Activated CD8-positive, alpha-beta T cell treated with anti-CD3 and anti-CD28 coated beads, Interleukin-2, amount 10 ng/mL, durations not matched to agents 7 days and 5 days (primary cell): ENCODE results near the gene CXADR. TPM values are rescaled to one million over a fixed set of nuclear protein-coding genes. Genes with fewer than 3 reads are reported as not detected.

ENCODE experiments used
- ATAC-seq: fragments of 150-1000 bp; cut with Tn5 transposase; one replicate; pipeline ENCODE4 v1.10.0; 2021; ENCODE audit warnings: moderate library complexity
- CTCF ChIA-PET: fragments of 350-600 bp; sonication (Branson Sonifier 250); formaldehyde crosslinking; loops from one replicate; lab custom pipeline; 2021; ENCODE audit warnings: antibody characterized with exemption; lab: Charles Lee
- POLR2A ChIA-PET: fragments of 350-600 bp; sonication (Branson Sonifier 250); formaldehyde crosslinking; loops from one replicate; lab custom pipeline; 2021; ENCODE audit warnings: antibody characterized with exemption; lab: Charles Lee
- DNase-seq: peaks from one replicate; pipeline ENCODE4 v3.0.0-alpha.2; 2020
- H3K27ac Mint-ChIP-seq: one replicate; pipeline ENCODE4 v1.8.0; 2021; ENCODE audit warnings: mild to moderate bottlenecking, mixed read lengths
- H3K27me3 Mint-ChIP-seq: one replicate; pipeline ENCODE4 v1.8.0; 2021; ENCODE audit warnings: low read depth, mixed read lengths
- H3K36me3 Mint-ChIP-seq: one replicate; pipeline ENCODE4 v1.8.0; 2021; ENCODE audit warnings: low read depth, mixed read lengths
- H3K4me1 Mint-ChIP-seq: one replicate; pipeline ENCODE4 v1.8.0; 2021; ENCODE audit warnings: low read depth, mixed read lengths
- H3K4me3 Mint-ChIP-seq: one replicate; pipeline ENCODE4 v1.8.0; 2021; ENCODE audit warnings: mild to moderate bottlenecking, mixed read lengths
- H3K9me3 Mint-ChIP-seq: one replicate; pipeline ENCODE4 v1.8.0; 2022; ENCODE audit warnings: mixed read lengths; ENCODE audit not compliant: insufficient read depth
- total RNA-seq, 2 experiments: library from RNA; stranded (reverse); gene quantifications; one replicate each; pipeline ENCODE4 v1.2.3, GENCODE V29; 2021

Gene CXADR
- total RNA-seq, 2 experiments from 2014 or later: 0.26 to 0.34 TPM

- H3K9me3 Mint-ChIP-seq: no peaks in the 10 kb centered on the region
- H3K4me1 Mint-ChIP-seq: peaks cover 56% of the 10 kb centered on the region
- CTCF ChIA-PET: interaction anchor here (1.3 kb wide), 1 partner anchor 27 kb away, joined by 3 read pairs; no protein-coding TSS in a partner anchor
- peak within 1 kb of the TSS; percentile 93 for H3K4me3 Mint-ChIP-seq
- peak; percentile 83 for ATAC-seq
- peaks cover 35% of the 10 kb centered on the region for H3K36me3 Mint-ChIP-seq
- POLR2A ChIA-PET: interaction anchor here (1.2 to 2.4 kb wide), 4 partner anchors 11 to 1879 kb away, joined by 3 to 10 read pairs (median 8); partner anchors contain the start of gene C21orf91
- peak; percentile 86 for DNase-seq
- peak within 1 kb of the TSS; percentile 98 for H3K27ac Mint-ChIP-seq
- peaks cover 3% of the 10 kb centered on the region for H3K27me3 Mint-ChIP-seq
Observed at GRCh38 chr21:17612565-17613241, 99.9 kb downstream of the CXADR start, which contains the start of gene BTG3. TSS of gene BTG3 (minus strand) at chr21:17612901. CDS start at chr21:17609144, 3,757 bp downstream.

- ATAC-seq: no peak
- Mint-ChIP-seq H3K9me3 (no peaks in the 10 kb centered on the region), H3K4me1 (peaks cover 51% of the 10 kb centered on the region), H3K4me3 (peak overlapping the region; percentile 72), H3K27ac (peak overlapping the region; percentile 81), H3K36me3 (peaks cover 29% of the 10 kb centered on the region), H3K27me3 (peaks cover 6% of the 10 kb centered on the region)
- CTCF ChIA-PET: interaction anchor here (1.6 kb wide), 1 partner anchor 205 kb away, joined by 3 read pairs; no protein-coding TSS in a partner anchor
- POLR2A ChIA-PET: no interaction called here
- DNase-seq: no peak
Observed at GRCh38 chr21:17613242-17613676, 100.4 kb downstream of the CXADR start.

- Mint-ChIP-seq H3K4me1 (peaks cover 20% of the 10 kb centered on the region), H3K4me3 (no peak overlapping the region), H3K27me3 (peaks cover 6% of the 10 kb centered on the region), H3K9me3 (no peaks in the 10 kb centered on the region), H3K27ac (no peak overlapping the region), H3K36me3 (no peaks in the 10 kb centered on the region)
- ATAC-seq (no peak), DNase-seq (no peak)
- CTCF ChIA-PET: interaction anchor here (1.2 kb wide), 1 partner anchor 10 kb away, joined by 3 read pairs; no protein-coding TSS in a partner anchor
- POLR2A ChIA-PET: no interaction called here
Observed at GRCh38 chr21:17616831-17617230, 104.0 kb downstream of the CXADR start.

GRCh38 chr21:17622018-17622417, 109.2 kb downstream of the CXADR start:
- ATAC-seq (no peak), DNase-seq (no peak)
- Mint-ChIP-seq H3K36me3 (no peaks in the 10 kb centered on the region), H3K27ac (no peak overlapping the region), H3K9me3 (no peaks in the 10 kb centered on the region), H3K27me3 (peaks cover 21% of the 10 kb centered on the region), H3K4me1 (no peaks in the 10 kb centered on the region), H3K4me3 (no peak overlapping the region)
- CTCF ChIA-PET: no interaction called here
- POLR2A ChIA-PET: no interaction called here

- Mint-ChIP-seq H3K4me1 (no peaks in the 10 kb centered on the region), H3K36me3 (no peaks in the 10 kb centered on the region), H3K9me3 (no peaks in the 10 kb centered on the region), H3K27ac (no peak overlapping the region), H3K27me3 (peaks cover 2% of the 10 kb centered on the region), H3K4me3 (no peak overlapping the region)
- no peak for ATAC-seq
- ChIA-PET CTCF (no interaction called here), POLR2A (no interaction called here)
- DNase-seq: no peak
Observed at GRCh38 chr21:17631195-17631594, 118.4 kb downstream of the CXADR start.

- CTCF ChIA-PET: no interaction called here
- ATAC-seq: no peak
- Mint-ChIP-seq H3K9me3 (peaks cover under 1% of the 10 kb centered on the region), H3K36me3 (no peaks in the 10 kb centered on the region), H3K27me3 (no peaks in the 10 kb centered on the region), H3K27ac (no peak overlapping the region), H3K4me3 (no peak overlapping the region), H3K4me1 (no peaks in the 10 kb centered on the region)
- POLR2A ChIA-PET: no interaction called here
- no peak for DNase-seq
Observed at GRCh38 chr21:17636711-17637110, 123.9 kb downstream of the CXADR start.

GRCh38 chr21:17640821-17641220, 128.0 kb downstream of the CXADR start:
- Mint-ChIP-seq H3K27ac (no peak overlapping the region), H3K9me3 (peaks cover 3% of the 10 kb centered on the region), H3K4me1 (peaks cover 6% of the 10 kb centered on the region), H3K4me3 (no peak overlapping the region), H3K27me3 (no peaks in the 10 kb centered on the region), H3K36me3 (no peaks in the 10 kb centered on the region)
- ChIA-PET POLR2A (no interaction called here), CTCF (no interaction called here)
- DNase-seq (no peak), ATAC-seq (no peak)

Other genes with a start within 250 kb of the CXADR start
- 10 to 100 TPM; 40.7 to 43.3 TPM for gene BTG3, start 99.9 kb downstream of the CXADR start, total RNA-seq